Lower lobe of right lung (tissue), 2 donors: ENCODE results near the gene UNC119B. TPM values are rescaled to one million over a fixed set of nuclear protein-coding genes. Genes with fewer than 3 reads are reported as not detected.

Experiments
- ATAC-seq, 2 donors: fragments of 200-7000 bp; cut with Tn5 transposase; one replicate each; pipeline ENCODE4 v1.9.1; 2020 to 2022; ENCODE audit warnings: mild to moderate bottlenecking in 2 of 2, moderate library complexity in 2 of 2
- DNase-seq: peaks from one replicate; pipeline ENCODE4 v3.0.0-alpha.2; 2020
- H3K27ac ChIP-seq: fragments of 200-600 bp; one replicate; pipeline ENCODE4 v1.8.0; 2022
- H3K27me3 ChIP-seq: fragments of 200-600 bp; one replicate; pipeline ENCODE4 v1.8.0; 2022; ENCODE audit warnings: low read depth
- H3K36me3 ChIP-seq: fragments of 200-600 bp; one replicate; pipeline ENCODE4 v1.8.0; 2022; ENCODE audit warnings: mild to moderate bottlenecking
- H3K4me1 ChIP-seq: fragments of 200-600 bp; one replicate; pipeline ENCODE4 v1.8.0; 2022
- H3K4me3 ChIP-seq: fragments of 200-600 bp; one replicate; pipeline ENCODE4 v1.8.0; 2022; ENCODE audit warnings: mild to moderate bottlenecking
- H3K9me3 ChIP-seq: fragments of 200-600 bp; one replicate; pipeline ENCODE4 v1.8.0; 2022
- intact Hi-C: fragments of 100-400 bp; cut with DNase I; formaldehyde crosslinking; loops from one replicate; pipeline ENCODE4 v1.11.0; 2022
- total RNA-seq: library from RNA; stranded (reverse); fragmentation: NEBNext Ultra II Directional; extraction: Animal tissue kit (Norgen Biotek cat#: 25700); gene quantifications from one replicate; pipeline ENCODE4 v1.2.1, GENCODE V29; 2021
- TF ChIP-seq, protein P1 (sequence below): fragments of 200-600 bp; IDR thresholded peaks from one replicate; pipeline ENCODE4 v1.8.0; 2022; ENCODE audit warnings: antibody characterized with exemption, mild to moderate bottlenecking
- donor health status: DM: no; HTN: yes; CAD: no; lungs with severe emphysema.

Gene UNC119B
- total RNA-seq, 1 donor from 2014 or later = 27.1 TPM

DNA sequence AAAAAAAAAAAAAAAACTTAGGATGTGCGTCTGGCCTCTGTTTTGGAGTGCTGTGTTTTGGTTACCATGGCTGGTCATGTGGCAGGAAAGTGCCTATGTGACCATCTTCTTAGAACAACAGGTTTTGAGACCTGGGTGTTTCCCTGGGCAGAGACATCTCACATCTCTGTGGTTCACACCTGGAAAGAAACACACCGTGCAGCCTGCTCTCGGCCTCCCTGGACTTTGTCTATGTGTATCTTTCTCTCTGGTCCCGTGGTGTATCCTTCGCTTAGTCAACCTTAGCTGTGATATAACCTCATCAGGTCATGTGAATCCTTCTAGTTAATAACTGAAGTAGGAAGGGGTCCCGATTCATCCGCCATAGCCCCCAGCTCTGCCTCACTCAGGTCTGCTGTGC lies 38.0 kb downstream of the UNC119B start:
- DNase-seq (no peak), ATAC-seq (no peak)
- Histone ChIP-seq H3K27ac (no peak overlapping the region), H3K4me1 (no peaks in the 10 kb centered on the region), H3K9me3 (no peaks in the 10 kb centered on the region), H3K4me3 (no peak overlapping the region), H3K36me3 (no peaks in the 10 kb centered on the region), H3K27me3 (no peaks in the 10 kb centered on the region)
- intact Hi-C loops = no loop called here
- TF ChIP-seq, protein P1, sequence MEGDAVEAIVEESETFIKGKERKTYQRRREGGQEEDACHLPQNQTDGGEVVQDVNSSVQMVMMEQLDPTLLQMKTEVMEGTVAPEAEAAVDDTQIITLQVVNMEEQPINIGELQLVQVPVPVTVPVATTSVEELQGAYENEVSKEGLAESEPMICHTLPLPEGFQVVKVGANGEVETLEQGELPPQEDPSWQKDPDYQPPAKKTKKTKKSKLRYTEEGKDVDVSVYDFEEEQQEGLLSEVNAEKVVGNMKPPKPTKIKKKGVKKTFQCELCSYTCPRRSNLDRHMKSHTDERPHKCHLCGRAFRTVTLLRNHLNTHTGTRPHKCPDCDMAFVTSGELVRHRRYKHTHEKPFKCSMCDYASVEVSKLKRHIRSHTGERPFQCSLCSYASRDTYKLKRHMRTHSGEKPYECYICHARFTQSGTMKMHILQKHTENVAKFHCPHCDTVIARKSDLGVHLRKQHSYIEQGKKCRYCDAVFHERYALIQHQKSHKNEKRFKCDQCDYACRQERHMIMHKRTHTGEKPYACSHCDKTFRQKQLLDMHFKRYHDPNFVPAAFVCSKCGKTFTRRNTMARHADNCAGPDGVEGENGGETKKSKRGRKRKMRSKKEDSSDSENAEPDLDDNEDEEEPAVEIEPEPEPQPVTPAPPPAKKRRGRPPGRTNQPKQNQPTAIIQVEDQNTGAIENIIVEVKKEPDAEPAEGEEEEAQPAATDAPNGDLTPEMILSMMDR = no peak

DNA sequence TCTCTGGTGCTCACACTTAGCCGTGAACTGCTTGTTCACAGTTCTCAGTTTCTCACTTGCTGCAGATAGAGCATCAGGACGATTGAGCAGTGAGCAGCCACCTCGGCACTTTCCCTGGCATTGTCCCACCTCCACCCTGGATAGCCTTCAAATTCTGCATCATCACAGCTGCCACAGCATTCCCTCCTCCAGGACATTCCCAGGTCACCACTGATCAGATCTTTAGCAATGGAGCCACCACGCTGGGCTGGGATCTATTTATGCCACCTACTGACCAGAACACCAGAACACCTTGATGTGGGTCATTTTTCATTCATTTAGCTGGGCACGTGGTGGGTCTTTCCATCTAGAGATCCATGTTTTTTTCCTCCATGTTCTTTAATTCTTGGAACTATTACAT lies 39.0 kb downstream of the UNC119B start:
- H3K27me3 ChIP-seq = no peaks in the 10 kb centered on the region
- no peak for ATAC-seq
- no peaks in the 10 kb centered on the region for H3K36me3 ChIP-seq
- TF ChIP-seq, protein P1 = no peak
- no peaks in the 10 kb centered on the region for H3K9me3 ChIP-seq
- DNase-seq = no peak
- intact Hi-C loops = no loop called here
- H3K4me3 ChIP-seq = no peak overlapping the region
- no peak overlapping the region for H3K27ac ChIP-seq
- H3K4me1 ChIP-seq = no peaks in the 10 kb centered on the region

DNA sequence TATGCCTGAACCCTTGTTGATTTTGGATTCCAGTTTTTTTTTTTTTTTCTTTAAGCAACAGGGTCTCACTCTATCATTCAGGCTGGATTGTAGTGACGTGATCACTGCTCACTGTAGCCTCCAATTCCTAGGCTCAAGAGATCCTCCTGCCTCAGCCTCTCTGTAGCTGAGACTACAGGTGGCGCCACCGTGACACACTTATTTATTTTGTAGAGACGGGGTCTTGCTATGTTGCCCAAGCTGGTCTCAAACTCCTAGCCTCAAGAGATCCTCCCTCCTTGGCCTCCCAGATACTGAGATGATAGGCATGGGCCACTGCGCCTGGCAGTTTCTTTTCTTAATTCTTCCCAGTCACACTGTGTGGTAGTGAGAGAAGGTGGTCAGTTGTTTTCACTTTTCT lies 40.5 kb downstream of the UNC119B start:
- no peaks in the 10 kb centered on the region for H3K4me1 ChIP-seq
- H3K9me3 ChIP-seq = no peaks in the 10 kb centered on the region
- H3K36me3 ChIP-seq = no peaks in the 10 kb centered on the region
- intact Hi-C loops = no loop called here
- no peak for ATAC-seq
- no peak overlapping the region for H3K4me3 ChIP-seq
- no peak for DNase-seq
- H3K27ac ChIP-seq = no peak overlapping the region
- H3K27me3 ChIP-seq = no peaks in the 10 kb centered on the region
- TF ChIP-seq, protein P1 = no peak

DNA sequence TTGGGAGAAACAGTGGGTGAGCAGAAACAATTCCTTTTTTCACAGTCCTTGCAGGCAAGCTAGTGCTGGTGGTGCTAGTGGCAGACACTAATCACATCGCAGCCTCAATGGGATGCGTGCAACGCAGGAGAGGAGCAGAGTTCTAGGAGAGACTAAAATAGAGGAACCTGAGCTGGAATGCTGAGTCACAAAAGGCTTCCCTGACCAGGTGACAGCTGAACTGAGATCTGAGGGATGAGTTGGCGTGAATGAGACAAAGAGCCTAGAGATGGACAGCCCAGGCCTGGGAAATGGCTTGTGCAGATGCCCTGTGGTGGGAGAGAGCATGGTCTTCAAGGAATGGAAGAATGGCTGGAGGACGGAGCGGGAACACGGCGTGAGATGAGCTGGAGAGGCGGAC lies 41.1 kb downstream of the UNC119B start:
- TF ChIP-seq, protein P1 = no peak
- H3K4me3 ChIP-seq = no peak overlapping the region
- no peaks in the 10 kb centered on the region for H3K4me1 ChIP-seq
- no peaks in the 10 kb centered on the region for H3K9me3 ChIP-seq
- H3K36me3 ChIP-seq = no peaks in the 10 kb centered on the region
- intact Hi-C loops = no loop called here
- no peak overlapping the region for H3K27ac ChIP-seq
- ATAC-seq = no peak
- DNase-seq = no peak
- H3K27me3 ChIP-seq = no peaks in the 10 kb centered on the region

DNA sequence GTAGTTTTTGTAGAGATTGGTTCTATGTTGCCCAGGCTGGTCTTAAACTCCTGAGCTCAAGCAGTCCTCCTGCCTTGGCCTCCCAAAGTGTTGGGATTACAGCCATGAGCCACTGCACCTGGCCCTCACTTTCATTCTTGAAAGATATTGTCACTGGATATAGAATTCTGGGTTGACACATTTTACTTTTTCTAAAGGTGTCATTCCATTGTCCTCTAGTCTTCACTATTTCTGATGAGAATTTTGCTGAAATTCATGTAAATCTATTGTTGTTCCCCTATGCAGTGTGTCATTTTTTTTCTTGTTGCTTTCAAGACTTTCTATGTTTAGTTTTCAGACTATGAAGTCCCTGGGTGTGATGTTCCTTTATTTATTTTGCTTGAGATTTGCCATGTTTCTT lies 44.5 kb downstream of the UNC119B start:
- no peaks in the 10 kb centered on the region for H3K36me3 ChIP-seq
- ATAC-seq (no peak), DNase-seq (no peak)
- TF ChIP-seq, protein P1 = no peak
- H3K27me3 ChIP-seq = no peaks in the 10 kb centered on the region
- no peaks in the 10 kb centered on the region for H3K9me3 ChIP-seq
- intact Hi-C loops = no loop called here
- no peaks in the 10 kb centered on the region for H3K4me1 ChIP-seq
- no peak overlapping the region for H3K4me3 ChIP-seq
- H3K27ac ChIP-seq = no peak overlapping the region

DNA sequence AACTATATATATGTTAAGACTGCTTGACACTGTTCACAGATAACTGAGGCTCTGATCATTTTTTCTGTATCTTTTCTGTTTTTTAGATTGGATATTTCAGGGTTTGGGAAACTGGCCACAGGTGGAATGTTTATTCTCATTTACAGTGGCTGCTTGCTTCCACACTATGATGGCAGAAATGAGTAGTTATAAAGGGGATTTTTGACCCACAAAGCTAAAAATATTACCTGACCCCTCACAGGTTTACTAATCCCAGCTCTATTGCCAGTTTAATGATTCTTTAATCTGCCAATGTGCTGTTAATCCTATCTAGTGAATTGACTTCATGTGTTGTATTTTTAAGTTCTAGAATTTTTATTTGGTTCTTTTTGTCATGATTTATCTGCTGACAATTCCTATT lies 45.0 kb downstream of the UNC119B start:
- TF ChIP-seq, protein P1 = no peak
- intact Hi-C loops = no loop called here
- H3K4me1 ChIP-seq = no peaks in the 10 kb centered on the region
- H3K36me3 ChIP-seq = no peaks in the 10 kb centered on the region
- no peaks in the 10 kb centered on the region for H3K27me3 ChIP-seq
- no peak overlapping the region for H3K27ac ChIP-seq
- DNase-seq (no peak), ATAC-seq (no peak)
- no peaks in the 10 kb centered on the region for H3K9me3 ChIP-seq
- no peak overlapping the region for H3K4me3 ChIP-seq
